ENCODE measurements around the gene NXPH3.

The NXPH3 gene

DNA sequence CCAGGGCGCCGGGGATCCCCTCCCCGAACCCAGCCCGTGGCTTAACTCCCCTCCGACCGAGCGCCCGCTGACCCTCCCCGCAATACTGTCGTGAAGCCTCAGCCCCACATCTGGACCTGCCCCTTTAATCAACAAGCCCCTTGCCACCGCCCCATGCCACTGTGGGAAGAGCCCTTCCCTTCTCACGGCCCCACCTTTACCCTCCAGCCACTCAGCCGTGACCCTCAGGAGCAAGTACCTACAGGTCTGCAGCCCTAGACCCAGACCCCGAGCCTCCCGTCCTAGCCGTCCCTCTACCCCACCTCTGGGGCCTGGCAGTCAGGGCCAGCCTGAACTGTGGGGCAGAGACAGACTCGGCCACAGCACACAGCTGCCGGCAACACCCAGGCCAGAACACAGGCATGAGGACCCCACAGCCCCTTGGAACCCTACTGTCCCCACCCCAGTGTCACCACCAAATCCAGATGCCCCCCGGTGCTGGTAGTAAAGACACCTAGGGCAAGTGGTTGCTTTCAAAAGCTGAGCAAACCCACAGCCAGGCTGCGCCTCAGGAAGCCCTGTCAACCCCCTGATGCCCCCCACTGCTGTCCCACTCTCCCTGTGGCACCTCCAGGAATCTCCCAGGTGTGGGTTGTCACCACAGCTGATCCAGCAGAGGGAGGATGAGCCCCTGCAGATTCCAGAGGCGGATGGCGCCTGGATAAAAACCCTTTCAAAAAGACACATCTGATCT, 1.4 kb downstream of the NXPH3 start:
- DNase-seq, result no peak

DNA sequence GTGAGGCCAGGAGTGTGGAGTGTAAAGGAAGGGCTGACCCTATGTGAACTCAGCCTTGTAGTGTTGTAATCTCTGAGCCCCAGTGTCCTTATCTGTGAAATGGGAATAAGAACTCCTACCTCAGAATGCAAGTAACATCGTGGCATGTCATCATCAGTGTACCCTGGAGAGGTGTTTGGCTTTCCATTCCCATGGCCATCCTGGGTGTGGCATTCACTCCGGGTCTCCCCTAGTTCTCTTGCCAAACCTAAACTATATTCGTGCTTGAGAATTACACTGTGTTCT, 1.9 kb downstream of the NXPH3 start:
- DNase-seq, result no peak

DNA sequence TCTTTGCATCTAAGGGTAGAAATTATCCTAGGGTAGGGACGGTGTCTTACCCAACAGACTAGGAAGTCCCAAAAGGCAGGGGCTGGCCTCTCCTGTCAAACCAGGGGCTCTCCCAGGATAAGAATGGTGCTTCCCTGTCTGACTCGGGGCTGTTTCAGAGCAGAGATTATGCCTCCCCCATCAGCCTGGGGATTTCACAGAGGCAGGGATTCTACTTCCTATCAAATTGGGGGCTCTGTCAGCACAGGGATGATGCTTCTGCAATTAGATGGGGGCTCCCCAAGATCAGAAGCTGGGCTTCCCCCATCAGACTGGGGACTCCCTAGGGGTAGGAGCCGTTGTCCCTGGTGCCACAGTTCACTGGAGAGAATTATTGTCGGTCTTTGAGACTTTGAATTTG, 2.3 kb downstream of the NXPH3 start:
- no peak for DNase-seq

DNA sequence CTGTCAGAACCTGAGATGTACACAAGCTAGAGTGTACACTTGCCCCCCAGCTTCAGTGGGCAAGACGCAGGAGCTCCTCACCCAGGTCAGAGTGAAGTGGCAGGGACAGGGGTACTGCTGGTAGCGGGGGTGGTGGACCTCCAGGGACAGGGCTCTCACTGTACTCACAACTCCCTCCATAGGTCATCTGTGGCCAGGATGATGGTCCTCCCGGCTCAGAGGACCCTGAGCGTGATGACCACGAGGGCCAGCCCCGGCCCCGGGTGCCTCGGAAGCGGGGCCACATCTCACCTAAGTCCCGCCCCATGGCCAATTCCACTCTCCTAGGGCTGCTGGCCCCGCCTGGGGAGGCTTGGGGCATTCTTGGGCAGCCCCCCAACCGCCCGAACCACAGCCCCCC, 2.7 kb downstream of the NXPH3 start:
- no peak for DNase-seq

DNA sequence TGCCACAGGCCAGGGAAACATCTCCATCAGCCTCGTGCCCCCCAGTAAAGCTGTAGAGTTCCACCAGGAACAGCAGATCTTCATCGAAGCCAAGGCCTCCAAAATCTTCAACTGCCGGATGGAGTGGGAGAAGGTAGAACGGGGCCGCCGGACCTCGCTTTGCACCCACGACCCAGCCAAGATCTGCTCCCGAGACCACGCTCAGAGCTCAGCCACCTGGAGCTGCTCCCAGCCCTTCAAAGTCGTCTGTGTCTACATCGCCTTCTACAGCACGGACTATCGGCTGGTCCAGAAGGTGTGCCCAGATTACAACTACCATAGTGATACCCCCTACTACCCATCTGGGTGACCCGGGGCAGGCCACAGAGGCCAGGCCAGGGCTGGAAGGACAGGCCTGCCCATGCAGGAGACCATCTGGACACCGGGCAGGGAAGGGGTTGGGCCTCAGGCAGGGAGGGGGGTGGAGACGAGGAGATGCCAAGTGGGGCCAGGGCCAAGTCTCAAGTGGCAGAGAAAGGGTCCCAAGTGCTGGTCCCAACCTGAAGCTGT, 3.4 kb downstream of the NXPH3 start:
- no peak for DNase-seq

DNA sequence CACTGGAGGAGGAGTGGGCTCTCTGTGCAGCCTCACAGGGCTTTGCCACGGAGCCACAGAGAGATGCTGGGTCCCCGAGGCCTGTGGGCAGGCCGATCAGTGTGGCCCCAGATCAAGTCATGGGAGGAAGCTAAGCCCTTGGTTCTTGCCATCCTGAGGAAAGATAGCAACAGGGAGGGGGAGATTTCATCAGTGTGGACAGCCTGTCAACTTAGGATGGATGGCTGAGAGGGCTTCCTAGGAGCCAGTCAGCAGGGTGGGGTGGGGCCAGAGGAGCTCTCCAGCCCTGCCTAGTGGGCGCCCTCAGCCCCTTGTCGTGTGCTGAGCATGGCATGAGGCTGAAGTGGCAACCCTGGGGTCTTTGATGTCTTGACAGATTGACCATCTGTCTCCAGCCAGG, 3.9 kb downstream of the NXPH3 start:
- DNase-seq, result no peak

DNA sequence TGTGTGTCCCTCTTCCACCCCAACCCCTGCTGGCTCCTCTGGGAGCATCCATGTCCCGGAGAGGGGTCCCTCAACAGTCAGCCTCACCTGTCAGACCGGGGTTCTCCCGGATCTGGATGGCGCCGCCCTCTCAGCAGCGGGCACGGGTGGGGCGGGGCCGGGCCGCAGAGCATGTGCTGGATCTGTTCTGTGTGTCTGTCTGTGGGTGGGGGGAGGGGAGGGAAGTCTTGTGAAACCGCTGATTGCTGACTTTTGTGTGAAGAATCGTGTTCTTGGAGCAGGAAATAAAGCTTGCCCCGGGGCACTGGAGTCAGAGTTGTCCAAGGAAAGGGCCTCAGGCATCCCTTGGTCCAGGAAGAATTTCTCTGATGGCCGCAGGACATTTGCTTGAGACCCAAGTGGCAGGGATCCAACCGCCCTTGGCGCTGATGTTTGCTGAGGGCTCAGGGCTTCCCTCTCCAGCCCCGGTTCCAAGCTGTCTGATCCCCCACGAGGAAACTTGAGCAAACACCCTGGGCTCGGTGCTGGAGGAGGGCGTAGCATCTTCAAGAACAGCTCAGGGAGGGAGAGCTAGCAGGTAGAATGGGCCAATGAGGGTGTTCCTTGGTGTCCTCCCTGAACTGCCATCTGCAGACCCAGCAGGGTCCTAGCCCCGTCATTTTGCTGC, 4.5 kb downstream of the NXPH3 start:
- no peak for DNase-seq

DNA sequence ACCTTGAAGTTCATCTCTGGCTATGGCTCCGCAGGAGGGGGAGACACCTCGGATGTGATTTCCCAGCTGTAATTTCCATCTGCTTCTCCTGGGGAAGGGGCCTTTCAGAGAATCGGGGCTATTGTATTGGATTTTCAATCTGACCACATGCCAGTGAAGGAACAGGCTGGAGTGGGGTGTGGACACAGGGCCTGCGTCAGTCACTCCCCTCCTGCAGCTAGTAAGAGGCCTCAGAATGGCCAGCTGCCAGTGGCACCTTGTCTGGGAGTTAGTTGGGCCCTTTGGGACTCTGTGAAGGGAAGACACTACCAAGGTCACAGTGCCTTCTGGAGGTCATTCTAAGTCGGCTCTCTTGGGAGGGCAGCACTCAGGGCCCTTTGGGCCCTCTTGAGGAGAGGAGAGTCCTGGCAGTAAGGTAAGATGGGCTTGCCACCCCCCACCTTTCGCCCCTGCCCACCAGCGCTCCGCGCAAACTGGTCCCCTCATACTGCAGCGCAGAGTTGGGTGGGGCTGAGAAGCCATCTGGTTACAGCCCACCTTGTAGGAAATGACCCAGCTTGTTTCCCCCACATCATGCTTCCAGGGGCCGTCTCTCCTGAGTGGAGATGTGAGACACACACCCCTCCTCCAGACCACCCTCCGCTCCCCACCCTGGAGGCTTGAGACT, 5.4 kb downstream of the NXPH3 start:
- DNase-seq, result no peak

DNA sequence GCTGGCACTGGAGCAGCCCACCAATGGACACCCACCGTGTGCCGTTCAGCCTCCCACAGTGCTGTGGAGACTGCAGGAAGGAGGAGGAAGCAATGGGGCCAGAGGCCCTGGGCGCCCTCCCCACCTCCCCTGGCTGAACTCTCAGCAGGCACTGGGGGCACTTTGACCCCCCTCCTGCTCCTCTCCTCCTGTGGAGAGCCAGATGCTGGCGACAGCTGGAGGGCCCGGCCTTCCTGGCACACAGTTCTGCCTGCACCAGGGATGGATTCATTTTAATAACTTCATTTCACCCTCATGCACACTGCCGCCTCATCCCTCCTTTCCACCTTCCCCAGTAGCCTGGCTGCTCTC, 6.0 kb downstream of the NXPH3 start:
- no peak for DNase-seq

DNA sequence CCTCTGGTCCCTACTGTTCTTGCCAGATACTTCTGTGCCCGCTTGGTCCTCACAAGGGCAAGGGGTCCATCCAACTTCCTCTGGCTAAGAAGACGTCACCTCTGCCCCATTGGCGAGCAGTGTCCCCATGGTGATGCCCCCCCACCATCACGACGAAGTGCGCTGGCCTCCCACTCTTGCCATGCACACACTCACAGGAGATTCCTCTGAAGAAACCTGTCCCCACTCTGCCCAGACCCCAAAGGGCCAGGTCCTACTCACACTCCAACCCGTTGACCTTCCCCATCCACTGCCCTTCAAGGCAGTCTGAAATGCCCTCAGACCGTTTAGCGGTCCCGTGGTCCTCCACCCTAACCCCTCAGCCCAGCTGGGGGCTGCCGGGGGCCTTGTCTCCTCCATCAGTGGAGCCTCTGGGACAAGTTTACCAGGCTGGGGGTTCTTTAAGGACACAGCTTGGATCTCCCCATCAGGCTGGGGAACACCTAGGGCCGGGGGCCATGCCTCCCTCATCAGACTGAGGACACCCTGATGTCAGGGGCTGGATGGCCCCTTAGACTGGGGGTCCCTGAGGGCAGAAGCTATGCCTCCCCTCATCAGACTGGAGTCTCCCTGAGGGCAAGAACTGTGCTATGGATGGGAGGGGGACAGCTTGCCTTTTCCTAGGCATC, 6.5 kb downstream of the NXPH3 start:
- DNase-seq, result no peak

DNA sequence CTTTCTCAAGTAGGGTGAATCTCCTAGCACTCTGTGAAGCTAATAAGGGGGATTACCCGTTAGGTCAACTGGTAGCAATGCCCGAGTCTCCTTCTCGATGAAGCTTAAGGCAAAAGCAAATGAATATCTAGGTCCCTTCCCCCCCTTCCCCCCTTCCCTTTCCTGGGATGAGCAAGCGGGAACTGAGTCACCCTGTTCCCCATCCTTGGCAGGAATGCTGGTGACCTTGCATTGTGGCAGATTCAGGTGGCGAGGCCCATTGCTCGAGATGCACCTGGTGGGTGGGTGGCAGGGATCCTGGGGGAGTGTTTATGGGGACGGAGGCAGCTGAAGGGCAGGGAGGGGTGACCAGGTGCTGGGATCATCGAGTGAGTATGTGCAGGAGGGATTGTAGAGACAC, 7.1 kb downstream of the NXPH3 start:
- no peak for DNase-seq

DNA sequence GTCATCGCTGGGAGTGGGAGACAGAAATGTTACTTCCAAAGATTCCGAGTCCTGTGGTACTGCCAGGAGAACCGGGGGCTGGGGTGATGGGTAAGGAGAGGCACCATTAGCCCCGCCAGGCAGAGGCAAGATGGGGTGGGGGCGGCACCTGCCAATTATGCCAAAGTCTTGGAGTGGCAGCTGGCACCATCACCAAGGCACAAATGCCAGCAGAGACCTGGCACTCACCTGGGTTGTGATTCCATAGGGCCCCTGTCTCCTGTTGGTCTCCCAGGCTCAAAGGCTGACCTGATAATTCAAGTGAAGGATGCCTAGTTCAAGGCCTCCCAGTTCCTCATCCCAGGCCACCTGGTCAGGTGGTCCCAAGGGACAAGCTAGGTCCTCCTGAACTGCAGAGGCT, 7.6 kb downstream of the NXPH3 start:
- DNase-seq, result no peak

DNA sequence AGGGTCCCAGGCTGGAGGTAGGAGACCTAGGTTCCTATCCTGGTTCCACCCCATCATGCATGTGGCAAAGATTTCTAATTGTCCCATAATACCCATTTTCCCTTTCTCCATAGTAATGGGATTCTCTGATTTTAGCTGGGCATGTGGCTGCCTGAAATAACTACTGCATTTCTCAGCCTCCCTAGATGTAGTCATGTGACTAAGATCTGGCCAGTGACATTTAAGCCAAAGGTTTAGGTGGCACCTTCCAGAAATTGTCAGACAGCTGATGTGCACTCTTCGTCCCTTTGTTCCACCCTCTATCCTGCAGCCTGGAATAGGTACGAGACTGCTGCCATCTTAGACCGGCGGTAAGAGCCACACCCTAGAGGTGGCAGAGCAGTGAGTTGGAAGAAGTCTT, 8.2 kb downstream of the NXPH3 start:
- no peak for DNase-seq

DNA sequence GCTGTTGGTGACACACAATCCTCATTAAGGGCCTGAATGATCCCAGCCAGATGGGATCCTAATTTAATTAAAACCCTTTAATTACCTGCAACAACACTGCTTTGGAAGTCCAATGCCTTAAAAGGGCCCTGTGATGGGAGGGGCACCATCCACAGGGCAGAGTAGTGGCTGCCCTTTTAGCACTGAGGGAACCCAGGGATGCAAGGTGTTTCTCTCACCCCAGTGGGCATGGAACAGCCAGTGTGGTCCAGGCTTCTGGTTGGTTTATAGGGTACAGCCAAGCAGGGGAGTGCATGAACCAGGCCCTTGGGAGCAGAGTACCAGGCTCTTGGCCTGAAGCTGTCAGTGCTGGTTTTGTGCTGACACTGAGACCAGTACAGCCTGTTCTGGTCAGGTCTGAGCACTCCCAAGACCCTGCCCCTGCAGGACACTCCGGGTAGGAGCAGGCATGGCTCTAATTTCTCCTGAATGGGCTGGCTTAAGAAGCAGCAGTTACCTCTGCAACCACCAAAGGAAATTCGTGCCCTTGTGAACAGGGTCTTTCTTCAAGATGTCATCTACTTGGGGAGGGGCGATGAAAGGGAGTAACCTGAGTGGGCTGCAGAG, 9.9 kb downstream of the NXPH3 start:
- DNase-seq, result no peak

DNA sequence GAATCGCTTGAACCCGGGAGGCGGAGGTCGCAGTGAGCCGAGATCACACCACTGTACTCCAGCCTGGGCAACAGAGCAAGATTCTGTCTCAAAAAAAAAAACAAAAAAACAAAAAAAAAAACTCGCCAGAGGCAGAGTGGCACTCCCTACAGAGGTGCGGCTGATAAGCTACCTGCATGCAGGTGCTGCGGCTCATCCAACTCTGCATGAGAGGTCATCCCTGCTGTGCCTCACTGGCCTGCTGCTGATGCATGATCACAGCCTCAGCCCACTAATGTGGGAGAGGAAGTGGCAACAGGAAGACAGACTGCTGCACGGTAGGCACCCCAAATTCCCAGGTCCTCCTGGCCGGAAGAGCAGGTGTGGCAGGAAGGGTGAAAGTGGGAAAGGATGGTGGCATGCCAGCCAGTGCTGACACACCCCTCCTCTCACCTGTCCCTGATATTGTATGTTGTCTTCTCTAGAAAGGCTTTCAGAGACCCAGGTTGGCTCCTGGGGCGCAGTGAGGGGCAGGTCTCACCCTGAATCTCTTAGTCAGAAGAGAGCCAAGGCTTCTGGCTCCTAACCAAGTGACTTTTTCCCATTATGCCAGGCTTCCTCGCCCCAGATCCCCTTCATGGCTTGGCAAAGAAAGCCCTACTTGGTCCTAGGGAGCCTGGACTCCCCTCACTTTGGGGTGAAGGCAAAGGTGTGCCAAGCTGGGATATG, 11.8 kb downstream of the NXPH3 start:
- DNase-seq, result no peak

DNA sequence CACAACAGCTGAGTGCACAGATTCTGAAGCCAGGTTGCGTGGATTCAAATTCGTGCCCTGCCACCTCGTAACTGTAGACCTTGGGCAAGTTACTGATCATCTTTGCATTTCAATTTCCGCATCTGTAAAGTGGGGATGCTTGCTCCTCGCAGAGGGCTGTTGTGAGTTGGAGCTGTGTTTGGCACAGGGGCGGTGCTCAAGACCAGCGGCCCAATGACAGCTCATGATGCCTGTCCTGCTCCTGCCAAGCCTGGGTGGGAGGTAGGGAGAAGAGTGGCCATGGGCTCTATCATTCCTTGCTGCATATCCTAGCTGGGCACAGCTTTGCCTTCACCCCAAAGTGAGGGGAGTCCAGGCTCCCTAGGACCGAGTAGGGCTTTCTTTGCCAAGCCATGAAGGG, 12.6 kb downstream of the NXPH3 start:
- no peak for DNase-seq

DNA sequence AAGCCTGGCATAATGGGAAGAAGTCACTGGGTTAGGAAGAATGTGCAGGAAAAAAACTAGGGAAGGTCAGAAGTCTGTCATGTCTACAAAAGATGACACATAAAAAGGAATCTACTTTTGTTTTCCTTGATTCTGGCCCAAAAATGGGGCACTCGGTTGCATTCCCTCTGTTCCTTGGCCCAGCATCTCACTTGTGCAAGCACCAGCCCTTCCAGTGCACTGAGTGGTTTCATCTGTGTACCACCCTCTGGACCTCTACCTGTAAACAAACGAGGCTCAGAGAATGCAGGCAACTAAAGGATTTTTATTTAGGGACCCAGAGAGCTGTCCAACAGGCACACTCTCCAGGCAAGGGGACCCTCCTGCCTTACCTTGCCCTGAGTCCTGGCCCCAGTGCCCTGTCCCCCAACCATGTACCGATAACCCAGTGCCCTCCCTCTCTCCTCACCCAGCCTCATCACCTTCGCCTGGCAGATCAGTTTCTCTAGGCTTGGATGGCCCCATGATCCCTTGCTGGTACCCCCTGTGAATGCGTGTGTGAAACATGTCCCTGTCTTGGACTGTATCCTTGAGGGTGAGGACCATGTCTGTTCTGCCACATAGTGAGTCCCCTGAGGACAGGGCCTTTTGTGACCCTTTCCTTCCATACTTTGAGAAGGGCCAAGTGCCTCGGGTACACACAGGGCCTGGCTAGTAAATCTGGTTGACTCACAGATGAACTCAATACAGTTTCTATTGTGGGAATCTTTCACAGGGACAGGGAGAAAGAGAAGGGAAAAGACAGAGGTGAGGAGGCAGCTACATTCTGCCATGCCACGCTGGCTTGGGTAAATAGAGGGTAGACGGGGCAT, 13.3 kb downstream of the NXPH3 start:
- no peak for DNase-seq

DNA sequence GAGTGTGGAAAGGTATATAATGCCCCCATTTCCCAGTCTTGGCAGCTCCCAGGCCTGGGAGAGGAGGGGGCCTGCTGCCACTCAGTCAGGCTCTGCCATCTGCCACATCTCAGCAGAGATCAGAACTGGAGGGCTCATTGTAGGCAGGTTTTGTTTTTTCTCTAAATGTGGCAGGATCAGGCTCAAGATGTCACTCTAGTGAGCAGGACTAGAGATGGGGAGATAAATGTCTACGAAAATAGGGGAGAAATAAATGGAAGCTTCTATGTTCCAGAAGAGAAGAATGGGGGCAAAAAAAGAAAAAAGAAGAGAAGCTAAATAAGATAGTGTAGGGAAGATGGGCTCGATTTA, 13.9 kb downstream of the NXPH3 start:
- DNase-seq, result no peak

DNA sequence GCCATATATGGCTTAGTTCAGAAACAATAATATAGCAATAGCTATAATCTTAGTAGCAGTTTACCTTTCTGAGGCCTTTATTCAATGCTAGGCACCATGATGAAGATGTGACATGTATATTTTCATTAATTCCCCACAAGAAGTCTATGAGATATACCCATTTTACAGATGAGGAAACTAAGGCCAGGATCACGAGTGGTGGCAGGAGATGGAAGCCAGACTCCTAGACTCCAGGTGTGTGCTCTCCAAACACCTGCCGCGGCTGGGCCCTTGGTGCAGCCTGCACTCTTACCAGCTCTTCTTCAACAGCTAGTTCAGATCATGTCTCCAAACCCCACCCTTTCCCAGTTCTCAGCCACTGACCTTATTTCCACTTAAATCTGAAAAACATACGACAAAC, 15.2 kb downstream of the NXPH3 start:
- no peak for DNase-seq

DNA sequence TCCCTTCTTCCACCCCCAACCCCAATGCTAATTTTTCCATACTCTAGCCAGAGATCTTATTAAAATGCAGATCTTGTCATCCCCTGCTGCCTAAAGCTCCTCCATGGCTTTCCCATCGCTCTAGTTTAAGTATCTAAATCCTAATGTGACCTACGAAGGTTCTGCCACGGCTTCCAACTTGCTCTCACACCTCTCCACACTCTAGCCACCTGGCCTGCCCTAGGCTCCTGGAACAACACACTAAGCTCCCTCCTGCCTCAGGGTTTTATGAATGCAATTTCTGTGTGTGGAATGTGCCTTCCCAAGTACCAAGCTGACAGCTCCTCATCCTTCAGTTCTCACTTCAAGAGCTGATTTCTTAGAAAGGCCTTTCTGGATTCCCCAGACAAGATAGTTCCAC, 16.6 kb downstream of the NXPH3 start:
- no peak for DNase-seq

DNA sequence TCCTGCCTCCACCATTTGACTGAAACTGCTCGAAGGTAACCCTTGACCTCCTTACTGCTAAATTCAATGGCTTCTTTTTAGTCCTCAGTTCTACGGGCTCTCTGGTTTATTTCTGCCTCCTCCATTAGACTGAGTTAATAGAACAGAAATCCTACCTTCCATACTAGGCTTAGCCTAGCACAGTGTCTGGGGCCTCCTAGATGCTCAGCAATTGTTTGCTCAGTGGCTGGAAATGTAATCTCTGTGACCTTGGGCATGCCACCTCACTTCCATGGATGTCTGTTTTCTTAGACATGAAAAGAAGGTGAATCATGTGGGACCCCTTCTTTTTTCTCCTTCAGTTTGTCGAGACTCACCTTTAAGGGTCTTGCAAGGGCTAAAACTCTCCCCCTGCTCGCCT, 19.7 kb downstream of the NXPH3 start:
- DNase-seq, result no peak

DNA sequence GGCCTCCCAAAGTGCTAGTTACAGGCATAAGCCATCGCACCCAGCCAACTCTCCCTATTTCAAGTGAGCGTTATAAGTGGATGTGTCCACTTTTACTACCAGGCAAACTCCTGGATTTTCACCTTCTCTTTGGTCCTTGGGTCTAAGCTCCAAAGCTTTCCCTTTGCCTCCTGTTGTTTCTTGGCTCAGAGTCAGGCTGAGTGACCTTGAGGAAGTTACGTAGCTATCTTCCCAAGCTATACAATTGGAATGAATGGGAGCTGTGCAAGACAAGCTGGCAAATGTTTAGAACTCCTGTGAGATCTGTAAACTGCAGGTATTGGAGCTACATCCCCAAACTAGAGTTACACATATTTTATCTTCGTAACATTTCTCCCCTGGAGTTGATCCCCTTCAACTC, 20.3 kb downstream of the NXPH3 start:
- no peak for DNase-seq
